Measurements from ENCODE around the gene PYM1.
"Not testable (repeated sequence)": the region's sequence is repeated elsewhere in the genome, so short reads cannot be mapped to it uniquely, and the experiment has no call there.

Gene PYM1

DNA sequence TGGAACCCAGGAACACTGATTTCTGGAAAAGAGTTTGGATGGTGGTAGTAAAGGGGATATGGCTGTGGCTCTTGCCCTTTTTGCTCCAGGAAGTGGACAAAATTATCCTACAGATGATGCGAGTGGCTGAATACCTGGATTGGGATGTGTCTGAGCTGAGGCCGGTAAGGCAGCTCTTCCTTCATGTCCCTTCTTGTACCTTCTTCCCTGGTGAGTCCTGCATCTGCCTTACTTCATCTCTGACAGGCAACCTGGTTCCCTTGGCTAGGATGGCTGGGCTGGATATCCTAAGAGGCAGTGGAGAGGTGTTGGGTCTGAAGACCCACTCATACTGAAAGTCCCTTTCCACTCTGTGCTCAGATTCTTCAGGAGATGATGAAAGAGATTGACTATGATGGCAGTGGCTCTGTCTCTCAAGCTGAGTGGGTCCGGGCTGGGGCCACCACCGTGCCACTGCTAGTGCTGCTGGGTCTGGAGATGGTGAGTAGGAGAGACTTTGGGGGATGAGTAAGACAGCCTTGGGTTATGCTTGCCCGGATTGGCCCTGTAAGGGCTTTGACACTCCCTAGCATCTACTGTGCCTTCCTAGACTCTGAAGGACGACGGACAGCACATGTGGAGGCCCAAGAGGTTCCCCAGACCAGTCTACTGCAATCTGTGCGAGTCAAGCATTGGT, 11.3 kb upstream of the PYM1 start:
- no peak for DNase-seq

GRCh38 chr12:55937981-55938380, 10.3 kb upstream of the PYM1 start:
- peak; percentile 71 for DNase-seq

GRCh38 chr12:55935738-55936151, 8.1 kb upstream of the PYM1 start:
- DNase-seq = no peak

- no peak for DNase-seq
These were observed 7.1 kb upstream of the PYM1 start for GRCh38 chr12:55934773-55935172.

- DNase-seq = no peak
These were observed 6.4 kb upstream of the PYM1 start for GRCh38 chr12:55933799-55934742.

DNA sequence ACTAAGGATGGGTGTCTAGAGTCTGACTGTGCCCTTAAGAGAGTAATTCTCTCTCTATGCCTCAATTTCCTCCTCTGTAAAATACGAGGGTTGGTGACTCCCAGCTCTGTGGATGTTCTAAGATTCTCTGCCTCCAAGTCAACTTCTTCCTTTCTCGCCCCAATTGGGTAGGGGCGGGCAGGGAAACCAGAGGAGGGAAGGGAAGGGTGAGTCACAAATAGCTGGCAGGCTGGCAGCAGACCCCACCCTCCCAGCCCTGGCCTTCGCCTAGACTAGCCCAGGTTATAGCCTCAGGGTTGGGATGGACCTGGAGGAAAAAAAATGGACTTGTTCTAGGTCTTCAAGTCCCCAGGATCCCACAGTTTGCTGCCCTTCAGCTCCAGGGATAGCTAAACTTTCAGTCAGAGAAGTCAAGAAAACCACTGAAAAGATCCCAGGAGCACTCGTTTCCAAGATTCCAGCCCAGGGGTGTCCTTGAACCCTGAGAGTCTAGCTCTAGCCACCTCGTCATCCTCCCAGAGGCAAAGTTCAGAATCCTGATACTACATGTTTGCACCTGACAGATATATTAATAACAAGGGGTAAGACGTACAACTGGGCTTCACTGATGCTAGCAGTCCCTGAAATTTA, 5.6 kb upstream of the PYM1 start:
- DNase-seq = peak; percentile 86

DNA sequence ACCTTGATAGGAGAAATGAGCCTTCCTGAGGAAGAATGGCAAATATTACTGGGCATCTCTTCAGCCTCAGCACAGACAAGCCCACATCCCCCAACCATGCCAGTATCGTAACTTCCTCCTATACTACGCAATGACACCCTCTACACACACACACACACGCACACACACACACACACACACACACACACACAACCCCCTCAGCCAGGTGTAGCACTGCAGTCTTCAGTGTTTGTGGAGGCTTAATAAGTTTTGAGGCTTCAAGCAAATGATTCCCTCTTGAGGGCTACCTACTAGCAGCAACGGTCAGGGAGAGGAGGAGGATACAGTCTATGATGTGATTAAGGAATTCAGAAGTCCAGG, 4.8 kb upstream of the PYM1 start:
- no peak for DNase-seq

DNA sequence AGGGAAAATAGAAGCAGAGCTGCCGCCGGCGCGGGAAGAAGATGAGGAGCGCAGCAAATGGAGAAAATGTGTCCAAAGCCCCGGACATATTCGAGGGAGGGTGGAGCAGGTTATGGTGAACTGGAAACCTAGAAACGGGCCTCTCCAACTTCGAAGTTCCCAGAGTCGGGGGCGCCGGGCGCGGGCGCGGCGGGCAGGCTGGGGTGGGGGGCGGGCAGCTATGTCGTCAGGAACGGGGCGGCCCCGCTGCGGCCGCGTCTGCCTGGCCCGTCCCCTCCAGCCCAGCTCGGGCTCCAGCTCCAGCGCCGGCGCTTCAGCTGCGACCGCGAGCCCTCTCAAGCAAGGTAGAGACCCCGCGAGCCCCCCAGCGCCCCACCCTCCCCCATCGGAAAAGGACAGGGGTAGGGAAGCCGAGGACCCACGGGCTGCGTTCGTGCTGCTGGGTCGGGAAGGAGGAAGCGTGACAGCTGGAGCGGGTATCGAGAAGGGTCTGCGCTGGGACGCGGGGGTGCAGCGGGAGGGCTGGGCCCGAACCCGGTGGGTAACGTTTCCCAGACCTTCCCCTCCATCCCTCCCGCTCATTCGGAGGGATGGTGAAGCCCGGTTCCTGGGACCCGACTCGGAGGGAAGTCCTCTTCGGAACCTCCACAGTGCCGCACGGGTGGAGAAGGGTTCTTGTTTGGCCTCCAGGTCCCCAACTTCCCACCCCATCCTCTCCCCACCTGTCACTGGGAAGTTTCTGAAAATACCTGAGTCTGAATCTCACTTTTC, 4.3 kb upstream of the PYM1 start:
- peak; percentile 28 for DNase-seq

- no peak for DNase-seq
These were observed 3.7 kb upstream of the PYM1 start for GRCh38 chr12:55931317-55931779.

GRCh38 chr12:55930771-55931316, 3.1 kb upstream of the PYM1 start, which contains the start of gene DGKA:
TSS of gene DGKA (plus strand) at chr12:55931162. CDS start at chr12:55936504, 5,342 bp downstream.
- peak; percentile 71 for DNase-seq

DNA sequence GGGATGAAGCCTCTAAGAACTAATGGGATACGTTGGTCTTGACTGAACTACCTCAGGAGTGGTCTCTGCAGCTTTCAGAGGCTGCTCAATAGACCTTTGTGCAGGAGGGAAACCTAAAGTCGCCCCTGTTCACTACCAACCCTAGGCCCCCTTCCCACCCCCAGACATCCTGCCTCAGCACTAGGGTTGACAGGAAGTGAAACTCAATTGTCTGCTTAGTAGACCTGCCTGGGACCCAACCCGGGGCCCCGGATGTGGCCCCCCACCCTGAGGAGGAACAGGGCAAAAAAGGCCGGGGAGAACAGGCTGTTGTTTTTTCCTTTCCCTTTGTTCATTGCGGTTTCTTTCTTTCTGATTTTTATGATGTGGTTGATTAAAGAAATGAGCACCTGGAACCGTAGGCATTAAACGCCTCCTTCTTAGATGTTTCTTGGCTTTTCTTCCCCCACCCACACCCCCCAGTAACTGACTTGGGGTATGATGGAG, 1.7 kb upstream of the PYM1 start:
- DNase-seq = no peak

DNA sequence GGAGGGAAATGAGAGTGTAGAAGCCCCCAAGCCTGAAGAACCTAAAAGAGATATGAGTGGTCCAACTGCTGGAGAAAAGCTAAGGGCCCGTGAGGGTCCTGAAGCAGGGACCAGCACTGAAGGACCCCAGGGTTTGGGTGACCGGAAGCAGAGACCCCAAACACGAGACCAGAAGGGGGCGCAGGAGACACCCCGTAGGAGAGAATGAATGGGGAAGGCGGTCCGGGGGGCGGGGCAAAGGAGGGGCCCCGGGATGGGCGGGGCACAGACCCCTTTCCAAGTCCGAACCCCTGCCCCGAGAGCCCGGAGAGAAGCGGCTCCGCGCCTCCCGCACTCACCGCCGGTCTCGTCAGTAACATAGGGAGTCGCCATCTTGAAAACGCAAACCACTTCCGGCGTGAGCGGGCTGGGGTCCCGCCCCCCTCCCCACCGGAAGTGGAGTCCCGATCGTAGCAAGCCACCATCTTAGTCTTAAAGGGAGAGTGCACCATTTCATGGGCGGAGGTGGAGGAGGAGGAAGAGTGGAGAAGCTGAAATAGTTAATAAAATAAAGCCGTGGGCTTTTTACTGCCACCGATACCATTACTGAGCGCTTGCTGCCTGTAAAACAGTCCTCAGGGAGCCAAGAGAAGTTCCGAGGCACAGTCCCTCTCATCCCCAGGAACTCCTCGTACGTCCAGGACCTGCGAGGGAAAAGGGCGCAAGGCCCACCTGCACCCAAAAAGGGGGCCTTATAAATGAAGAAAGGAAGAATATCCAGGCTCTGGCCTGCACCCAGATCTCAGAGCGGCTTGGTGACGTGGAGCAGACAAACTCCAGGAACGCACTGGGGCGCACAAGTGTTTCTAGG, 731 bp downstream of the PYM1 start:
- DNase-seq = peak; percentile 94

DNA sequence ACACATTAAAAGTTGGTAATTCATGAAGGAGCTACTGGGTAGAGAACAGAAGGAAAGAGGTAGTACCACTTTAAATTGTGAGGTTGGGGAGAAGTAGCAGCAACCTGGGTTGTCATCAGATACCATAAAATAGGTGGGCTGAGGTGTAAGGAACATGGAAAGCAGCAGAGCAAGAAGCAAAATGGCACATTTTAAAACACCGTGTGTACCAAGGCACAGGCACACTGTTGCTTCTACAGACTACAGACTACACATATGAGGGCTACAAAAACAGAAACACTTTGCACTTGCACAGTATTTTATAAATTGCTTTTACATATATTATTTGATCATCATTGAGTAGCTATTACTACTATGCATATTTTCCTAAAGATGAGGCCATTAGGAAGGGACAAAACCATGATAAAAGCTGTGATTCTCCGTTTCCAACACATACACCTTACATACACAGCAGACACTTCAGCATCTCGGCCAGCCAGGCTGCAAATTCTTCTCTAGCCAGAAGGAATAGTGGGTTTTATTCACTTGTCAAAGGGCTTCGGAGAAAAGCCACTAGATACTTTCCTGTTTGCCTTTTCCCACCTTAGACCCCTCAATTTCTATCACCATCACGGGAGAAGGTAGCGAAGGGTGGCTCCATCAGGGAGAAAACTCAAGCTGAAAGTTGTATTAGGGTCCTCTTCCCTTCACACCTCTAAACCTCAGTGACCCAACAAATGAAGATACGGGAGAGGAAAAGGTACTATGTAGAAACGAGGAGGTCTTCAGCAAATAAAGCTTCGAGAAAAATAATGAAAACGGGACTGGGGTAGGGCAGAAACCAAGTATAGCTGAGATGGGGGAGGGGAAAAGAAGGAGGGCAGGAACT, 1.6 kb downstream of the PYM1 start:
- DNase-seq = no peak

DNA sequence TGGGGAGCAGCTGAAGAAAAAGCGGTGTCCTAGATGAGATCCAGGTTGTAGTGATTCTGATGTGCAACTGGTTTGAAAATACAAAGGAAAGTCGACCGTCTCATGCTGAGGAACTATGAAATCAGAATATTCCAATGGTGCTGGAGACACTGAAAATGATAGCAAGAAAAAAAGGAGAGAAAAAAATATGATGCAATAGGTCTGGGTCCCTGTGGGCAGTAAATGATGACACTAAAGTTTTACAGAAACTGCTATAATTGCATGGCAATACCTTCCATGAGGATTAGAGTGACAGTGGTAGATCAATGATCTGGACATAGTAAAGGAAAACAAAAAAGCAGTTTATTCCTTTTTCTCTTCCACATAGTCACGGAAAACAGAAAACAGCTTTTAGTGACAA, 2.3 kb downstream of the PYM1 start:
- DNase-seq = no peak

DNA sequence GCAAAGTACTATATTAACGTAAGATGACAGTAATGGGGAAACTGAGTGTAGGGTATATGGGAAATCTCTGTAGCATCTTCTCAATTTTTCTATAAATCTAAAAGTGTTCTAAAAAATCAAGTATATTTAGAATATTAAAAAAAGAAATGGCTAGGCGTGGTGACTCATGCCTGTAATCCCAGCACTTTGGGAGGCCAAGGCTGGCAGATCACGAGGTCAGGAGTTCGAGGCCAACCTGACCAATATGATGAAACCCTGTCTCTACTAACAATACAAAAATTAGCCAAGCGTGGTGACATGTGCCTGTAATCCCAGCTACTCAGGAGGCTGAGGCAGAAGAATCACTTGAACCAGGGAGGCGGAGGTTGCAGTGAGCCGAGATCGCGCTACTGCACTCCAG, 4.0 kb downstream of the PYM1 start:
- DNase-seq = not testable (repeated sequence)

DNA sequence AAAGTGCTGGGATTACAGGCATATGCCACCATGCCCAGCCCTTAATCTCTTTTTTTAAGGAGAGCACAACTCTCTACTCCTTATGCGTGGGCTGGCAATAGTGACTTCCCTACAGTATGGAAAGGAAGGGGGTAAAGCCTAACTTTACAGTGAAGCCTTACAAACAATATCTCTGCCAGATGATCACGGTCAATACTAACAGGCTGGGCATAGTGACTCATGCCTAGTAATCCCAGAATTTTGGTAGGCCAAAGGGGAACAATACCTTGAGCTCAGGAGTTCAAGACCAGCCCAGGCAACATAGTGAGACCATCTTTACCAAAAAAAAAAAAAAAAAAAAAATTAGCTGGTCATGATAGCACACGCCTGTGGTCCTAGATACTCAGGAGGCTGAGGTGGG, 5.6 kb downstream of the PYM1 start:
- DNase-seq = no peak

DNA sequence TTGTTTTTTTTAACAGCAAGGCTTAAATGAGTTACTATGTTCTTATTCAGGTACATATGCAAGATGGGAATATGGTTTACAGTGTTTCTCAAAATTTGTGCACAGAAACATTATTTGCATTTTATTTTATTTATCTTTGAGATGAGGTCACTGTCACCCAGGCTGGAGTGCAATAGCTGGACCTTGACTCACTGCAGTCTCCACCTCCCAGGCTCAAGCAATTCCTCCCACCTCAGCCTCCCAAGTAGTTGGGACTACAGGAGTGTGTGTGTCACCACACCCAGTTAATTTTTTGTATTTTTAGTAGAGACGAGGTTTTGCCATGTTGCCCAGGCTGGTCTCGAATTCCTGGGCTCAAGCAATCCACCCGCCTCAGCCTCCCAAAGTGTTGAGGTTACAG, 8.7 kb downstream of the PYM1 start:
- DNase-seq = peak; percentile 56

GRCh38 chr12:55915482-55915859, 12.2 kb downstream of the PYM1 start:
- no peak for DNase-seq

DNA sequence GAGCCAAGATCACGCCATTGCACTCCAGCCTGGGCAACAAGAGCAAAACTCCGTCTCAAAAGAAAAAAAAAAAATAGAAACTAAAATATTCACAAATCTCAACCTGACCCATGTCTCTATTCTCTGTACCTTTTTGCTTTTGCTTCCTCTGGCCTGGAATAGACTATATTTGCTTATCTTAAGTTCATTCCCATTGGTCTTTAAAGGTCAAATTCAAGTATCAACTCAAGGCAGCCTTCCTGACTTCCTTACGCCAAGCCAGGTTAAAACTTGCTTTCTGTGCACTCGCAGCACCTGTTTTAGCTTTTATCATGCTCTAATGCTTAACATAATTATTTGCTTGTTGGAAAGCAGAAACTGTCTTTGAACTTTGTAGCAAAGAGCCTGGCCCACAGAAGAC, 14.8 kb downstream of the PYM1 start:
- DNase-seq = no peak

GRCh38 chr12:55909513-55909884, 18.2 kb downstream of the PYM1 start:
- DNase-seq = no peak

Data from NCI-H226 (cell line).